DMS53 (cell line): Measurements from ENCODE around the gene GPATCH1.

ENCODE experiments used
- DNase-seq: peaks from one replicate; lab custom pipeline; 2025; lab: John Stamatoyannopoulos, UW

The GPATCH1 gene

DNA sequence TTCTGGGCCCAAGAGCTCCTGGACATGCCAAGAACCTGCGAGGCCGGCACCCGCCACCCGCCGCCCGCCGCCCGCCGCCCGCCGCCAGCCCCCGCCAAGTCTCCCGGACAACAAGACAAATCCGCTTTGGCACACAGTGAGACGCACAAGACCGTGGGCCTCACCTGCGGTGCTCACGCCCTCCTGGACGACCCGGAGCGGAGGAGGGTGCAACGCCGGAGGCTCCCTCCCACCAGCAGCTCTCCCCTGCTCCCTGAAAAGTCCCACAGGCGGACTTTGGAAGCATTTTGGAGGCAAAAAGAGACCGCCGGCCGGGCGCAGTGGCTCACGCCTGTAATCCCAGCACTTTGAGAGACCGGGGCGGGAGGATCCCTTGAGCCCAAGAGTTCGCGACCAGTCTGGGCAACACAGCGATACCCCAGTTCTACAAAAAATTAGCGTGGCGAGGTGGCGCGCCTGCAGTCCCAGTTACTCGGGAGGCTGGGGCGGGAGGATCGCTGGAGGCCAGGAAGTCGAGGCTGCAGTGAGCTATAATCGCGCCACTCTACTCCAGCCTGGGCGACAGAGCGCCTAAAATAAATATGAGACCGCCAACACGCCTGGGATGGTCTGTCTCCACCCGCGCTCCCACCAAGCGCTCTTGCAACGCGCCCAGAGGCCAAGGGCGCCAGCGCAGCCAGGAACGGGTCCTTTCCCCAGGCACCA lies 17.1 kb upstream of the GPATCH1 start:
- peak; percentile 72 for DNase-seq

DNA sequence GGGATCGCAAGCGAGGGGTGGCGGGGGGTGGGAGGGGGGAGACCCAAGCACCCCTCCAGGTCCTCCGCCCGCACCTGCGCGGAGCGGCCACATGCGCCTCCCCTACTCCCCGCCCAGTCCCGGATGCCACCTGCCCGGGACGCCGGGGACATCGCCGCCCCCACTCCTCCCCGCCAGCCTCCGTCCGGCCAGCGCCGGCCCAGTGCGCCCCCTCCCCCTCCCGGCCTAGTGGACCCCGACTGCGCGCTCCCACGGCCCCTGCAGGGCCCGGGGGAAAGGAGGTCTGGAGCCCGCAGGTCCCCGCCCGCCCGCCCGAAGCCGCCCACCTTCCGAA lies 16.6 kb upstream of the GPATCH1 start:
- DNase-seq, result peak; percentile 86

DNA sequence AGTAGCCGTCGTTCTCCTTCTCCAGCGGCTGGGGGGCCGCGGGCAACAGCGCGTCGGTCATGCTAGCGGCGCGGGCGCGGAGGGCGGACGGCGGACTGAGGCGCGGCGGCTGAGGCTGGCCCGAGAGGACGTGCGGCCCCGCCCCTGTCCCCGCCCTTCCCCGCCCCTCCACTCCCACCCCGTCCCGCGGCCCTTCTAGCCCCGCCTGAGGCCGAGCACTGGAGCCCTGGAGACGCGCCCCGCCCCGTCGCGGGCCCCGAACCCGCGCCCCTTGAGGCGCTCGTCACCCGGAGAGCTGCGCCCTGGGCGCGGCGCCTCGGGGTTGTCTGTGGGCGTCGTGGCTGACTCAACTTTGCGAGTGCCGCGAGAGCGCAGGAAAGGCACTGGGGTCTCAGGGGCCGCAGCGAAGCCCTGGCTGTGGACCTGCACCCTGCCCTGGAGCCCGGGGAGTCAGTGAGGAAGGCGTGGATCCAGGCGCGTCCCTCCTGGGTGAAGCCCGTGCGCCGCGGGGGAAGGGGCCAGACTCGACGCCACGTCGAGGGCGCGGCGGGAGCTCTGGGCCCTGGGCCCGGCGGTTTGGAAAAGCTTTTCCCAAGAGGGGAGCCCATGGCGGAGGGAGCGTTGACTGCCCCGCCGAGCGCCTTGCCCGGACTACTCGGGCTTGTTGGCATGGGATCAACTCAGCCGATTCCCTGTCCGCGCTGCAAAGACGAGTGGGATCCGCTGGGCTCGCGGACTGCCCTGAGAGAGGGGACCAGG lies 16.0 kb upstream of the GPATCH1 start, which contains the start of gene RHPN2:
Gene RHPN2 (minus strand): TSS at position 97 of the 759 bp plus-strand sequence. CDS start 36 bp downstream, at position 61.
- DNase-seq, result peak; percentile 93

DNA sequence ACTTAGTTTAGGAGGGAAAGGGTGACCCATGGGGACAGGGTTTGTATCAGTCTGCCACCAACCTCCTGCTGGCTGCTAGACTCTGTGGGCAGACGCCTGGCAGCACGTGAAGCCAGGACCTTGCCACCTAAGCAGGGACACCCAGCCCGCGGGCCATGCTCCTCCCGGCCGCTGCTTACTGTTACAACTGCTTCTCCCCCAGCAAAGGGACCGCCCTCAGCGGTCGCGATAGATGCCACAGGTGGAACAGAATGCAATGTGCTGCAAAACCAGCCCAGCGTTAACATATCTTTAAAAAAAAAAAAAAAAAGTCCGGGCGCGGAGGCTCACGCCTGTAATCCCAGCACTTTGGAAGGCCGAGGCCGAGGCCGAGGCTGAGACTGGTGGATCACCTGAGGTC lies 14.4 kb upstream of the GPATCH1 start:
- peak; percentile 39 for DNase-seq

DNA sequence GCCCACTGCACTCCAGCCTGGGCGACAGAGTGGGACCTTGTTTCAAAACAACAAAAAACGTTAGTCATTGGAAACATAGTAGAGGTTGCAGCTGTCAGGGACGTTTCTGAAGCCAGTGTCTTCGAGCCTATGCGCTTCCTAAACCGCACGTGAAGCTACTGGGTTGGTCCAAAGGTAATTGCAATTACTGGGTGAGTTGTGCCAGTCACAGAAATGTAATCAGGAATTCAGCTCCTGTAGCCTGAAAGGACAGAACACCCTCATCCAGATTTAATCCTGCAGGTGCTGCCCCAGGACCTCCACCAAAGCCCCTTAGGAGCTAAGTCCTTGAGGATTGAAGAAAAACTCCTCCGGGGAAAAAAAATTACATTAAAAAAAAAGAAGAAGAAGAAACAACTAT lies 13.9 kb upstream of the GPATCH1 start:
- DNase-seq, result no peak

DNA sequence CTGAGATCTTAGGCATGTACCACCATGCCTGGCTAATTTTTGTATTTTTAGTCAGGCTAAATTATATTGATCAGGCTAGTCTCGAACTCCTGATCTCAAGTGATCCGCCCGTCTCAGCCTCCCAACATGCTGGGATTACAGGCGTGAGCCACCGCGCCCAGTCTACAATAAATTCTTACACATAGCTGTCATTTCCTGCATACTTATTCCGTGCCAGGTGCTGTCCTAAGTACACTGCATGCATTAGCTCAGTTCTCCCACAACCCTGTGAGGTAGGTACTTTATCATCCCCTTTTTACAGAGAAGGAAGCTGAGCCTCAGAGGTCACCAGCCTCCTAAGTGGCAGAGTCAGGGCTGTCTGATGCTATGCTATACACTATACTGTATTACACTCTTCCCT lies 9.1 kb upstream of the GPATCH1 start:
- peak; percentile 22 for DNase-seq

DNA sequence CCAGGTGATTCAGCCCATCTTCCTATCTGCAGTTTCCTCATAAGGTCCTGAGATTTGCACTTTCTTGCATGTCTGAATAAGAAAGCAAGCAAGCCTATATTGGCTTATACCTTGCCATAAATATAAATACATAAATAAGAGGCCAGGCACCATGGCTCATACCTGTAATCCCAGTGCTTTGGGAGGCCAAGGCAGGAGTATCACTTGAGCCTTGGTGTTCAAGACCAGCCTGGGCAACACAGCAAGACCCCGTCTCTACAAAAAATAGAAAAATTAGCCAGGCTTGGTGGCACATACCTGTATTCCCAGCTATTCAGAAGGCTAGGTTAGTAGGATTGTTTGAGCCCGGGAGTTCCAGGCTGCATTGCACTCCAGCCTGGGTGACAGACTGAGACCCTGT lies 5.5 kb upstream of the GPATCH1 start:
- no peak for DNase-seq

DNA sequence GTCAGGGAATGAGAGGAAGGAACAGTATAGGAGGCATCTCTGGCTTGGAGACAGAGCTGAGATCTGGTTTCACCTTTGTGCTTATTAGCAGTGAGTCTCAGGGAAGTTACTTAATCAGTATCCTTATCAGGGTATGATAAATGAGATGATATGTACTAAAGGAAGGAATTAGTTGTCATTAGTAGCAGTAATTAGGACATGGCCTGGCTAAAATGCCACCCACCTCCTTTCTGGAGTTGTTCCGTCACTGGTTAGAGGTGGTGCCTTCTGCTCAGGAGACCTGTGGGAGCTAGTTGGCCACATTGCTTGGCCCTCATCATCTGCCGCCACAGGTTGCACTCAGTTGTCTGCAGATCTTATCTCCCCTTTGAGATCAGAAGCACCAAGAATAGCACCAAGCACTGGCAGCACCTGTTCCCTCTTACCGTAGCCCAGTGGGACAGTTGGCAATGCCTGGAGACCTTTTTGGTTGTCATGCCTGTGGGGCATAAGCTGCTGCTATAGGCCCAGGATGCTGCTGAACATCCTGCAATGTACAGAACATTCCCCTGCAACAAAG lies 4.7 kb downstream of the GPATCH1 start:
- no peak for DNase-seq

DNA sequence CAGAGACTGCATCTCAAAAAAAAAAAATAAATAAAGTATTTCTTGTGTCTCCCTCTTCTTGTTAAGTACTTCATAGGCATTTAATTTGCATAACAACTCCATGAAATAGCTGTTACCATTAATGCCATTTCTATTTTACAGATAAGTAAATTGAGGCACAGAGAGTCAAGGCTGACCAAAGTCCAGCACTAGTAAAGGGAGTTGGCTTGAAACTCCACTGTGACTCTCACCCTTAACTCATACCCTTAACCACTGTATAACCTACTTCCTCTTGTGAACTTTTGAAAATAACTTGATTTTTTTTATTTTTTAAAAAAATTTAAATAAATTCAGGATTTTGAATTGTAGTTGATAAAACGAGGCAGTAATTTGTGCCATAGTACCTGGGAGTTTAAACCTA lies 6.0 kb downstream of the GPATCH1 start:
- DNase-seq, result no peak

DNA sequence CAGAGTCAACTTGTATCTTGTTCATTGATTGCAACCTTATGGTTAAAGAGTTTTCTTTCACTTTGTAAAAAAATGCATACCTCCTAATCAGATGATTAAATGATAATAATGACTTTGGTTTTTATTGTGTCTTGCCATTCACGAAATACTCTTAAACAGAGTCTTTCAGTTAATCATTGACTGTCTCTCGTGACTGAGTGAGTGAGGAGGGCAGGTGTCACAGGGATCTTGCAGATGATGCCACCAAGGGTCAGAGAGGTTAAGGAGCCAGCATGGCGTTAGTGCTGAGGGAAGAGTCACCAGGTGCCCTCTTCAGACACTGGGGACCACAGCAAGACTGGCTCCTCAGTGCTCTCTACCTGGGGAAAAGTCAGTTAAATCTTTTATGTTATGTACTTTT lies 8.0 kb downstream of the GPATCH1 start:
- DNase-seq, result peak; percentile 94

DNA sequence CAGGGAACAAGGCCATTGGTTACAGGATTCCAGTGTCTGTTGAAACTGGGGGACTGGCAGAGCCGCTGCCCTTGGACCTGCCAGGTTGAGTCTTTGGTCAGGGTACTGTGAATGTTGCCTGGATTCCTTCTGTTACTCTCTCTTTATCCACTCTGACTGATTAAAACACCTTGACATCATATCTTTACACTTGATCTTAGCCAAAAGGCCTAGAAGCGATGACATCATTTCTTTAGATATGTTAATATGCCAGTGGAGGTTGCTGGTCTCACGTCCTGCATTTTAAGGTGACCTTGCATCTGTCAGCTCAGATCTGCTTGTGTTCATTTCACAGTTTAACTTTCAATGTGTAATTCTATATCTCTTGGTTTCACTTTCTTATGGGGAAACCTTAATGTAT lies 9.2 kb downstream of the GPATCH1 start:
- peak; percentile 60 for DNase-seq

DNA sequence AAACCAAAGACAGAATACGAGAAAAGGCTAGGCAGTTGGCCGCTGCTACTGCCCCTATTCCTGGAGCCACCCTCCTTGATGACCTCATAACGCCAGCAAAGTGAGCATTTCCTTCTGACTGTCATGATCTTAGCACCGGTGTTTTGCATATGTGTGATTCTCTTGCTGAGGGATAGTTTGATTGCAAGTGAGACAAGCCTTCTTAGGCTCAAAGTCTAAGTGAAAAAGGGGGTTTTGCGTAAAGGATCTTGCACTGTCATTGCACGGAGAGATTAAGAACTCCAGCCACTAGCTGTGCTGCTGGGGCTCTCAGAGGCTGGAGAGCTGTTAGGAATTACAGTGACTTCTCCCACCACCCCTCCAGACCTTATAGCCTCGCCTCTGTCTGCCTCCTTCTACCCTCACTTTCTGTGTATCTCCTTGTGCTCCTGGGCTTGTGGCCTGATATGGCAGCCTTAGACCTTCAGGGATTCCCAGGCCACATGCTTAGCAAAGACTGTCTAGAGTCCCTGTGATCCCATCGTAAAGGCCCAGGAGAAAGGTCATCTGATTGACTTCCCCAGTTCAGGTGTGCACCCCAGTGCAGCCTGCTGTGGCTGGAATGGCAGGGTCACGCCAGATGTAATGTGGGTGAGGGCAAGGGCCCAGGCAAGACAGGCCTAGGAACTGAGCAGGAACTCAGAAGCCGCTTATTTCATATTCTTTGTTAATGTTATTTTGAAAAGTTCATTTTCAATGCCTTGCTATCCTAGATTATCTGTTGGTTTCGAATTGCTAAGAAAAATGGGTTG lies 12.6 kb downstream of the GPATCH1 start:
- DNase-seq, result no peak

DNA sequence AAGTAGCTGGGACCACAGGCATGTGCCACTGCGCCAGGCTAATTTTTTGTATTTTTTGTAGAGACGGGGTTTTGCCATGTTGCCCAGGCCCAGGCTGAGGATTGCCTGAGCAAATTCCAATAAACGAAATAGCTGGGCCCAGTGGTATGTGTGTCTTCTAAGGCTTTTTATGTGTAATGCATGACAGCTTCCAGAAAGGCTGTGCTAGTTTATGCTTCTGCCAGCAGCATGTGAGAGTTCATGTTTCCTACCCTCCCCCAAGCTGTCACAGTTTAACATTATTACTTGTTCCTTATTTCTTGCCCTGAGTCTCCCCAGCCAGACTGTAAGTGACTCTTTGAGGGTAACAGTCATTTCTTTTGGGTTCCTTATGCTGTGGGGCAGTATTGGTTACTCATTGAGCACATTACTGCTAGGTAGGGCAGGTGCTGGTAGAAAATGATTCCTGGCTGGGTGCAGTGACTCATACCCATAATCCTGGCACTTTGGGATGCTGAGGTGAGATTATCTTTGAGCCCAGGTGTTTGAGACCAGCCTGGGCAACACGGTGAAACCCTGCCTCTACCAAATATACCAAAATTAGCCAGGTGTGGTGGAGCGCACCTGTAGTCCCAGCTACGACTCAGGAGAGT lies 13.6 kb downstream of the GPATCH1 start:
- DNase-seq, result peak; percentile 54

DNA sequence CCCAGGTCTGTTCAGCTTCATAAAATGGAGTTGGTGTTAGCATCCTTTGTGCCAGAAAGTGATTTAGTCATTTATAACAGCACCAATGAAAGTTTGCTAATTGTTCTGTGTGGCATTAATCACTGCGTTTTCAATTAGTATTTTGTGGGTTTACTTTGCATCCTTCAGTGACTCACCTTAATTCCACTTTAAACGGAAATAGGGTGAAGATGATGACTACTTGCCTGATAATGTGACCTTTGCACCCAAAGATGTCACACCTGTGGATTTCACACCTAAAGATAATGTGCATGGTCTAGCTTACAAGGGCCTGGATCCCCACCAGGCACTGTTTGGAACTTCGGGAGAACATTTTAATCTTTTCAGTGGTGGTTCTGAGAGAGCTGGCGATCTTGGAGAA lies 15.0 kb downstream of the GPATCH1 start:
- peak; percentile 51 for DNase-seq

DNA sequence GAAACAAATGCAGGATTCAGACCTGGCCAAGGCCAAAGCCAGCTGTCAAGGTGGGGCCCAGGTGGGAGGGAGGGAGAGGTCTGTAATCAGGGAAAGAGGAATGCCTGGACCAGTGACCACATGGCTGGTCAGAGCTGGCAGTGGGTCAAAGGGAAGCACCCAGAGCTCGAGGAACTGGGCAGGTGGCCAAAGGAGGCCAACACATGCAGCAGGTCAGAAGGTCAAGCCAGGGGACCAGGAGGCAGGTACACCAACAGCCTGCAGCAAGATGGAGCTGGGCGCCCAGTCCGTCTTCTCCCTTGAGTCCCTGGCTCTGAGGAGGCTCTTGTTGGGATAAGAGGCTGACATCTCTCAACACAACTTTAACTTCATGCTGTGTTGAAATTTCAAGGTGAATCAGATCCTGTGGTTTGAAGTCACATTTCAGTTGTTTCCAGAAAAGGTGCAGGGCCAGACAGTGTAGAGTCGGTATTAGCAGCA lies 17.1 kb downstream of the GPATCH1 start:
- no peak for DNase-seq

DNA sequence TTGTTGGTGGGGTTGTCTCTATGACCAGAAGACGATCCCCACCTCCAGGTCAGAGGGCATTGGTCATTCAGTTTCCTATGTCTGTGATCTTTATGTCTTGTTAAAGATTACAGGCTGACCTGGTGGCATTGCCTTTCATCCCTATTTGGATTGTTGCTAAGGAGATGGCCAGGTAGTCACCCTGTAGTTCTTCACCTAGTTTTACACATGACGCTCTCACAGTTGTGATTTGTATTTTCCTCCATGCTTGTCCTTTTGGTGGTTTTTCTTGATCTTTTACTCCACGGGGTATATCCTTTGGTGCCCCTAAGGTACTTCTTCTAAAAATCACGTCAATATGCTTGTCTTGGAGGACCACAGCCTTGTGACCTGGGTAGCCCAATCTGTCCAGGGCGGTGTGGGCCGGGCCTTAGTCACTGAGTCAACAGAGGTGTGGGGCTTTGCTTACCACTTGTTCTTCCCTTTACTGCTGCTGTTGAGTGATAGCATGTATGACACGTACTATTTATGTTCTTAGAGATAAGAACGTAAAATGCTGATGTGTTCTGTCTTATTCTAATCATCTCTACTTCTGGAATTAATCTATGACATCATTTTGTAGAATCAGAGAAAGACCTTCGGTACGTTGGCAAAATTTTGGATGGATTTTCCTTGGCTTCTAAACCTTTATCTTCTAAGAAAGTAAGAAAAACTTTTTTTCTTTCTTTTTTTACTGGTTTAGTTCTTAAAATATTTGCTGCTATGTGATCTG lies 20.1 kb downstream of the GPATCH1 start:
- peak; percentile 83 for DNase-seq

DNA sequence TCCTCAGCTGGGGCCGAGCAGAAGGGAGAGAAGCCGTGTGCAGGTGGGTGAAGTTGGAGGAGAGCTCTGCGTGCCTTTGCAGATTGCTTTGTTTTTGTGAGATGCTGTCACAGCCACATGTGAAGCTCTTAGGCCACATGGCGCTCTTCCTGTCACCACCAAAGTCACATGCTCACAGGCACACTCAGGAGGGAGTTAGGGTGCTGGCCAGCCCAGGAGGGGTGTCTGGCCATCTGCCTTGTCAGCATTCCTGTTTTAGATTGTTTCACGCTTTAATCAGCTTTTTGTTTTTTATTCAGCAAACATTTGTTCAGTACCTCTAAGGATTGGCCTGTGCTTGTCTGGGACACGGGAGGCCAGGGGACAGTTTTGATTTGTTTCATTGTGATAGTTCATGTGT lies 21.9 kb downstream of the GPATCH1 start:
- no peak for DNase-seq

DNA sequence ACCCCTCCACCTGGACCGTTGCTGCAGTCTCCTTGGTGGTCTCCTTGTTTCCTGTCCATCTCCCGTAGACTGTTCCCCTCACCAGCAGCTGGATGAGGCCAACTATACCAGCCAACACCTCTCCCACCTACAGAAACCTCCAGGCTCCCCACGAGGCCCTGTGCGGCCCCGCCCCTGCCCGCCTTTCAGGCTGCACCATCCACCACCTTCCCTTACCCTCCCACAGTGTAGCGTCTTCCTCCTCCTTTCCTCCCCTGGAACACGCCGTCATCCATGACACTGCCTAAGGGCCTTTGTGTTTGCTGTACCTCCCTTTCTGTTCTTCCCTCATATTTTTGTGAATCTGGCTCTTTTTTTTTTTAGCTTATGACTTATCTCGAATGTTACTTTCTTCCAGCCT lies 27.2 kb downstream of the GPATCH1 start:
- no peak for DNase-seq

DNA sequence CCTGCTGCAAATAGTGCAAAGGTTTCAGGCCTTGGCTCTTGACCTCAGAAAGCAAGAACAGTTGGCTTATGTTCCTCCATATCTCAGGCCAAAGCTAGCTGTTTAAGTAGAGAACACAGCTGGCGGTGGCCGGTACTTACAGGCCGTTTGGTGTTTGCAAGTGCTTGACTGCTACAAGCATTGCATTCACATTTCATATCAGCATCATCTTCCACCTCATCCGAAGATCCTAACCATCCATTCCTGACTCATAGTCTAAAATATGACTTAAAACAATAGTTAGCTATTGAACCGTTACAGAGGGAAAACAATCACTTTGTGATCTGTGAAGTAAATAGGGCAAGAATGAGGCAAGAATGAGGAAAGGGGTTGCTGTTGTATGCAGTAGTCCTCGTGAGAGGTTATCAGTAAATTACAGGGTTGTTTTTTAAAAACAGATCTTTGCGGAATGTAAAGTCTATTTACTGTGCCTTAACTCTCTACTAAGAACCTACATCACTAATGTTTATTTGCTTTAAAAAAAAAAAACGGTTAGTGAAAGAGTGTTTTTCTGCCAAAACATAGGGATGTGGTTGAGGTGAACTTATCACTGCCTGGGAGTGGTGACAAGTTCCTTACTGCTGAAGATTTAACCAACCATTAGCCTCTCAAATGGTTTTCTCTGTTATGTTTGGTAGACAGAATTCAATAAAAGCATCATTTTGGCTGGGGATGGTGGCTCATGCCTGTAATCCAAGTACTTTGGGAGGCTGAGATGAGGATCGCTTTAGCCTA lies 29.3 kb downstream of the GPATCH1 start:
- DNase-seq, result no peak

DNA sequence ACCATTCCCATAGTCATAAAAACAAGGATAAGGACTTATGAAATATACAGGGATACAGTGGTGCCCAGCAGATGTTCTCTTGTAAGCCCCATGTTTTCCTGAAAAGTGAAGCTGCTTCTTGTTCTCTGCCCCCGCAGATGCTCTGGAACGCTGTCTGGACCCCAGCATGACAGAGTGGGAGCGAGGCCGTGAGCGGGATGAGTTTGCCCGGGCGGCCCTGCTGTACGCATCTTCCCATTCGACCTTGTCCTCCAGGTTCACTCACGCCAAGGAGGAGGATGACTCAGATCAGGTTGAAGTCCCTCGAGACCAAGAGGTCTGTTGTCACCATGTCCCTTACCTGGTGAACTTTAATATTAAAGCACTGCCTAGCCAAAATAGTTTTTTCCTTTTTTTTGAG lies 30.6 kb downstream of the GPATCH1 start:
- no peak for DNase-seq
